Activated effector memory CD4-positive, alpha-beta T cell treated with anti-CD3 and anti-CD28 coated beads, Interleukin-2, amount 50 U/mL, for 16 hours (primary cell): ENCODE data around the gene AREL1.

ENCODE experiments used
- DNase-seq: peaks from one replicate; pipeline ENCODE4 v3.0.0-alpha.2; 2020

The AREL1 gene

GRCh38 chr14:74630881-74631690 is 81.8 kb downstream of the AREL1 start:
- DNase-seq, result no peak

DNA sequence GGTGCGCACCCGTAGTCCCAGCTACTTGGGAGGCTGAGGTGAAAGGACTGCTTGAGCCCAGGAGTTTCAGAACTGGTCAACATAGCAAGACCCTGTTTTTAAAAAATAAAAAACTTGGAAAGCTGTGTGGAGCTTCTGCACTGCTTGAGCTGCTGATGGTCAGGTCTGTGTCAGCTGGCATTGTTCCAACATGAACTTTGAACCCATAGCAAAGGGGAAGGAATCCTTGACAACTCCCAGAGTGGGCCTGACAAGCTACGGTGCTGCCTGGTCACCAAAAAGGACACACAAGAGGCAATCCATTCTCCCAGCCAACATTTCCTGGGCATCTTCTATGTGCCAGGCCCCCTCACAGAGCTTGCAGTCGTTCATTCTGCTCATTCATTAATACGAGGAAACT is 84.5 kb downstream of the AREL1 start:
- DNase-seq, result no peak

DNA sequence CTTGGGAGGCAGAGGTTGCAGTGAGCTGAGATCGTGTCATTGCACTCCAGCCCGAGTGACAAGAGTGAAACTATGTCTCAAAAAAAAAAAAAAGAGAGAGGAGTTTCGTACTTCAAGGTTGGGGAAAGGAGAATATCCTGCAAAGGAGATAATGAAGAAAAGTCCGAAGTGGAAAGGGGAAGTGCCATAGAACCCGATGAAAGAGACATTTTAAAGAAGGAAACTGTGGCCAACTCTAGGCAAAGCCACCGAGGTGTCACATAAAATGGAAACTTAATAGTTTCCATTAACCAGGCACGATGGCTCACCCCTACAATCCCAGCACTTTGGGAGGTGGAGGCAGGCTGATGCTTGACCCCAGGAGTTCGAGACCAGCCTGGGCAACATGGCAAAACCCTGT is 85.8 kb downstream of the AREL1 start:
- DNase-seq, result no peak

- no peak for DNase-seq
Observed at GRCh38 chr14:74622257-74622656, 90.6 kb downstream of the AREL1 start.

- DNase-seq, result no peak
Observed at GRCh38 chr14:74621556-74621955, 91.3 kb downstream of the AREL1 start.

DNA sequence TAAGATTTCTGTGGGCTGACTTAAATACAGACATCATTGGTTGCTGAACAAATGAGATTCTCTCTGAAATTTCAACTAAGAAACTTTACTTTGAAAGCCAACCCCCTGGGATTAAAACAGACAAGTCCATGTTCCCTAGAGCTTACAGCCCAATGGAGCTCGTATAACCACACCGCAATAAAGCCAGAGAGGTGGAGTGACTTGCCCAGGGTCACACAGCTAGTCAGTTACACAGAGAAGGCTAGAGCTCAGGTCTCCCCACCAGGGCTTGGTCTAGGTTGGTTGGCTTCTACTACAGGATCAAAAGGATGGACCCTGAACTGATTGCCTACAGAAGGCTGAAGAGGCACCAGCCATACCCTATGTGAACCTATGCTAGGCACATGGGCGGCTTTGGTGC is 92.0 kb downstream of the AREL1 start:
- no peak for DNase-seq

- DNase-seq, result no peak
Observed at GRCh38 chr14:74620497-74620921, 92.4 kb downstream of the AREL1 start.

DNA sequence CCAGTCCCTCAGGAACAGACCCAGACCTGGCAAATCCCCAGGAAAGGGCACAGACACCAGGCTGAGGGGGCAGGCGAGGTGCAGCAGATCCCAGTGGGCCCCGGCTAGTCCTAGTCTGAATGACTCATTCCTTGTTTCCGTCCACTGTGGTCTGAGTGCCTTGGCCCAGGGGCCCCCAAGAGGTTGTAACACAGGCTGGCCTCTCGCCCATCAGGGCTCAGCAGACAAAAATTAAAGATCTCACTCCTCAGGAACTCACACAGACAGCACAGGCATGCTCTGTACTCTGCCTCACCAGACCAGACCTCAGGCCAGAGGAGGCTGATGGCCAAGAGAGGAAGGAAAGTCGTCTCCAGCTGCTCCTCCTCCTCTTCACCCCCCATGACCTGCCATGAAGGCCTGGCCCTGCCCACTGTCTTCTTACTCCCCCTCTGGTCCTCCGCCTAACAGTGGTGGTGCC is 93.2 kb downstream of the AREL1 start:
- DNase-seq, result no peak

GRCh38 chr14:74618078-74618952 is 94.6 kb downstream of the AREL1 start:
- DNase-seq, result peak; percentile 81

DNA sequence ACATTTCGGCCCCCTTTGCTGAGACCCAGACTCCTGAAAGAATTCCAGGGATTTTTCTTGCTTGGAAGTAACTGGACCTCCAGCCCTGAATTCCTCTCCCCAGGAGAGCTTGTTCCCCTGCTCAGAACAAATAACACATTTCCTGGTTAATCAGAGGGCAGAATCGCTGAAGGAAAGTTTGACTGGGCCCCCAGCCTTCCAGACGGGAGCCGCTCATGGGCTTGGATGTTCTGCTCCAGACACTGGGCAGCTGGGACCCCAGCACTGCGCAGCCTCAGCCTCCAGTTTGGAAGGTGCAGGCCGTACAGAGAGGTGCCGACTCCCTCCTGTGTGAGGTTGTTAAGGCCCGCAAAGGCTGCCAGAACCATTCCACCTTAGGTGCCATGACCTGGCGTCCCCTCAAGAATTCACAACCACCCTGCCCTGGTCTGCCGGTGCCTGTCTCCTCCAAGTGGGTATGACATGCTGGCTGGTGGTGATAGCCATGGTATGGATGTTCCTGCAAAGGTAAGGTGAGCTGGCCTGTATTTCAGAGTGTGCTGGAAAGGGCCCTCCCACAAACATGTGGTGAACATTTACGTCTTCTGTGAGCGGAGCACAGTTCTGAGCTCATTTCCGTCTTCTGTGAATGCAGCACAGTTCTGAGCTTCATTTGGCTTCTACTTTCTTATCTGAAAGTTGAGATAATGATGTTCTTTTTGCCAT is 95.7 kb downstream of the AREL1 start:
- DNase-seq, result no peak

DNA sequence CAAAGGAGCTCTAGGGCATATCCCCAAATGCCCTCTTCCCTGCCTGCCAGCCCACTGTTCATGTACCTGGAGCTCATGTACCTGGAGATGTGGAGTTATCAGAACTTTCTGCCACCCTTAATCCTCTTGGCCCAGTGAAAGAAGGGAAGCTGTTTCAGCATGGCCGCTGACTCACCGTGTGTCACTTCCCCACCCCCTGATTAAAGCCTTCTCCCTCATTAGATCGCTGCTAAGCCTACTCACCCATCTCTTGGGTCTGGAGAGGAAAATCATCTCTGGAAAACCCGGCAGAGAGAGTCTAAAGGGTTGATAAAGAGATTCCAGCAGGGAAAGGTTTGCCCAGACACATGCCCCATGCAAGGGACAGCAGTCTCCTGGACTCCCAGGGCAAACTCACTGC is 96.4 kb downstream of the AREL1 start:
- no peak for DNase-seq

DNA sequence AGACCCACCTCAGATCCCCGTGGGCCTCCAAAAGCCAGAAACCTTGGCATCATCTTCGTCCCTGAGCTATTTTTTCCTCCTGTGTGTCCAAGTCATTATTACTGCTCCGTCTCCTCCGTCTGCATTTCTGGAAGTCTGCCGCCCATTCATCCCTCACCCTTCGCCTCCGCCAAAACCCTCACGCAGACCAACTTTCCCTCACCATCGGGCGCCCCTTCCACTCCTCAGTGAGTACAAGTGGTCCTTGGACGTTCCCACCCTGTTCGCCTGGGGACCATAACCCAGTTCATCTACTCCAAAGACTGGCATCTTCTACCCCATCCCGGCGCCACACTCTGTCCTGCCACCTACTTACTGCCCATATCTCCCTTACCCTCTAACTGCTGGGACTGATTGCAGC is 97.1 kb downstream of the AREL1 start:
- no peak for DNase-seq

DNA sequence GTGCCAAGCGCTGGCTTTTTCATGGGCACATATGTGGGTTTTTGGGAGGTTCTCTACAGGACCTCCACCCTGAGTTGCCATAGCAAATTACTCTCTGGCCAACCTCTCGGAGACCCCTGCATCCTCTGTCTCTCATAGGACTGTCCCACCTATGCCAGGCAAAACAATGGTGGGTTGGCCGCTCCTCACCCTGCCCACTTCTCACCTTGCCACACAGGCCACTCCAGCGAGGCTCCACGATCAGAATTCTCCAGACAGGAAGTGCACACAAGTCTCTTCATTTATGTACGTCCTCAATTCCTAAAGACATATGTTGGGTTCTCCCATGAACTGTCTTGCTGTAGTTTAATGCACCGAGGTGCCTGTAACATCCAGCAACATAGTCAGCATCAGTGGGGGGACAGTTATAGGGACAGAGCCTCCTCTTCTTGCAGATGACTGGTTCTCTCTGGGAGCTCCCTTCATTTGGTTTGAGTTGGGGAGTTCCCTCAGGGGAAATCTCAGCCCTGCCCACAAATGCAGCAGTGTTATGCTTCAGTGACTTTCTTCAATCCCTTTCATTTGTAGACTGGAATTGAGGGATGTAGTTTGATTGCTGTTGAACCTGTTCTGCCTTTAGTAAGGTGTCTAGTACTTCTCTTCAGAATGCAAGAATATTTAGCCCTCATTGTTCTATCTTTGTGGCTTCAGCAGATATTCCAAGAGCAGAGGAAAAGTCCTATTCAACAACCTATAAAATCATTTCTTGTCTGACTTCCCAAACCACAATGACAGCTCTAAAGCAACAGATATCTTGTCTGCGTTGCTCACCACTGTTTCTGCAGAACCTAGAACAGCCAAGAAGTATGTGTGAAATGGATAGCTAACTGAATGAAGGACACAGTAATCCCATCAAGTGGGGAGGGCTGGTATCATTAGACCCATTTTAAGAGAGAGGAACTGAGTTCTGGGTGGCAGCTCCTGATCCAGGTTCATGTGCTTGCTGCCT is 98.1 kb downstream of the AREL1 start:
- DNase-seq, result no peak

GRCh38 chr14:74613211-74613914 is 99.5 kb downstream of the AREL1 start:
- DNase-seq, result no peak

- DNase-seq, result peak; percentile 93
Observed at GRCh38 chr14:74612350-74613021, 100.4 kb downstream of the AREL1 start.

DNA sequence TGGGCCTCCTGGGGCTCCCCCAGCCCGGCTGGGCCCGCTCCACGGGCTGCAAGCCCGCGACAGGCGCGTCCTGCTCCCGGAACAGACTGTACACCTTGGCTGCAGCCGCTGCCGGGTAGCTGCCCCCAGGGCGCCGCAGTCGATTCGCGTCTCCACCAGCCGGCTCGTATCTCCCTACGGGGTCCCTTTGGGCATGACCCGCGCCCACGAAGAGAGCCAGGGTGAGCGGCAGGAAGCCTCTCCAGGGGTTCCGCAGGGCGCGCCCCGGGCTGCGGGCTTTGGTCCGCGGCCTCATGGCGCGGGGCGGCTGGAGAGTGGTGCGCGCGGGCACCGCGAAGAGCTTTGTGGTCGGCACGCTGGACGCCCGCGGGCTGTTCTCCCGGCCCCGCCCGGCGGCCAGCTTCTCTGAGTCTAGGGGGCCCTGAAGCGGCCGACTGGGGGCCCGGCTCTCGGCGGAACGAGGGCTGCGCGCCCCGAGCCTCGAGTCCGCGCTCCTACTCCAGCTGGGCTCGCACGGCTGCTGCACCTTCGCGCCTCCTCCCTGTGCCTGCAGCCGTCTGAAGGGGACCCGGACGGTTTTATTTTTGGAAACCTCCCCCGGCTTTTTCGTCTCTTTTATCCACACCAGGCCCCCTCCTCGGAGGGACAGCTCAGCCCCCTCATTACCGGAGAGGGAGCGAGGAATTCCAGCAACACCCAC is 101.1 kb downstream of the AREL1 start, which contains the start of gene LTBP2:
Gene LTBP2 (minus strand): TSS at position 588 of the 700 bp plus-strand sequence. CDS start 293 bp downstream, at position 295.
- DNase-seq, result peak; percentile 69
